ENCODE data around the gene SCAPER.

The SCAPER gene

GRCh38 chr15:76501011-76501410 lies 404.1 kb downstream of the SCAPER start:
- no peak overlapping the region for H3K4me3 ChIP-seq (replicated peaks; ENCODE audit: insufficient read depth, low read length)
- no peak for TF ChIP-seq CTCF (IDR thresholded peaks at IDR 0.05; ENCODE audit: insufficient read depth, low read length)

GRCh38 chr15:76495487-76495886 lies 409.7 kb downstream of the SCAPER start:
- TF ChIP-seq SPI1 (IDR thresholded peaks at IDR 0.05; ENCODE audit: borderline replicate concordance, low read depth) (no peak), CTCF (IDR thresholded peaks at IDR 0.05; ENCODE audit: insufficient read depth, low read length) (no peak), GABPA (IDR thresholded peaks at IDR 0.05; ENCODE audit: low read depth) (no peak), POLR2AphosphoS5 (IDR thresholded peaks at IDR 0.05; ENCODE audit: low read depth) (no peak), REST (IDR thresholded peaks at IDR 0.05; ENCODE audit: insufficient replicate concordance, low read depth) (no peak)
- DNase-seq (ENCODE audit: low read depth in 1 of 2, low spot score in 1 of 2): no peak
- H3K4me3 ChIP-seq (replicated peaks; ENCODE audit: insufficient read depth, low read length): no peak overlapping the region
- no peak overlapping the region for H3K27ac ChIP-seq (replicated peaks)
- H3K27me3 ChIP-seq (ENCODE audit: insufficient read depth, poor library complexity, severe bottlenecking): no peaks in the 10 kb centered on the region

More at GRCh38 chr15:76501011-76501410, 404.1 kb downstream of the SCAPER start:
- Histone ChIP-seq H3K27ac (replicated peaks) (no peak overlapping the region), H3K27me3 (ENCODE audit: insufficient read depth, poor library complexity, severe bottlenecking) (no peaks in the 10 kb centered on the region)
- no peak for DNase-seq (ENCODE audit: low read depth in 1 of 2, low spot score in 1 of 2)

- Histone ChIP-seq H3K4me3 (replicated peaks; ENCODE audit: insufficient read depth, low read length) (no peak overlapping the region), H3K27me3 (ENCODE audit: insufficient read depth, poor library complexity, severe bottlenecking) (no peaks in the 10 kb centered on the region), H3K27ac (replicated peaks) (no peak overlapping the region)
- TF ChIP-seq CTCF (IDR thresholded peaks at IDR 0.05; ENCODE audit: insufficient read depth, low read length) (no peak), SPI1 (IDR thresholded peaks at IDR 0.05; ENCODE audit: borderline replicate concordance, low read depth) (no peak), POLR2AphosphoS5 (IDR thresholded peaks at IDR 0.05; ENCODE audit: low read depth) (no peak), REST (IDR thresholded peaks at IDR 0.05; ENCODE audit: insufficient replicate concordance, low read depth) (no peak), GABPA (IDR thresholded peaks at IDR 0.05; ENCODE audit: low read depth) (no peak)
- DNase-seq (ENCODE audit: low read depth in 1 of 2, low spot score in 1 of 2): no peak
Measured at GRCh38 chr15:76492538-76492937, 412.6 kb downstream of the SCAPER start.

GRCh38 chr15:76483752-76484151 lies 421.4 kb downstream of the SCAPER start:
- Histone ChIP-seq H3K27ac (replicated peaks) (no peak overlapping the region), H3K4me3 (replicated peaks; ENCODE audit: insufficient read depth, low read length) (no peak overlapping the region), H3K27me3 (ENCODE audit: insufficient read depth, poor library complexity, severe bottlenecking) (no peaks in the 10 kb centered on the region)
- no peak for DNase-seq (ENCODE audit: low read depth in 1 of 2, low spot score in 1 of 2)
- TF ChIP-seq POLR2AphosphoS5 (IDR thresholded peaks at IDR 0.05; ENCODE audit: low read depth): no peak
- no peak for TF ChIP-seq GABPA (IDR thresholded peaks at IDR 0.05; ENCODE audit: low read depth)
- TF ChIP-seq CTCF (IDR thresholded peaks at IDR 0.05; ENCODE audit: insufficient read depth, low read length): no peak
- no peak for TF ChIP-seq REST (IDR thresholded peaks at IDR 0.05; ENCODE audit: insufficient replicate concordance, low read depth)
- TF ChIP-seq SPI1 (IDR thresholded peaks at IDR 0.05; ENCODE audit: borderline replicate concordance, low read depth): no peak

Measured in HL-60 (cell line).